Spleen (tissue), 7 donors: ENCODE data around the gene SPI1.

Source experiments
- POLR2A ChIP-seq, 3 donors: fragments of 450-650 bp; IDR thresholded peaks; one replicate each; pipeline ENCODE4 v1.5.1; 2017; ENCODE audit warnings: antibody characterized with exemption in 3 of 3, mild to moderate bottlenecking in 1 of 3
- TF ChIP-seq, protein P1 (sequence below), 11 experiments: fragments of 200-600 bp in 7 of 11; fragments of 450-650 bp in 4 of 11; sonication (generic) in 4 of 11; IDR thresholded peaks in 8 of 11; conservative IDR thresholded peaks in 3 of 11; 1 replicate in 7 of 11; 2 replicates in 4 of 11; pipeline versions ENCODE4 v1.4.0 to v1.8.0; 2016 to 2021; ENCODE audit warnings: antibody characterized with exemption in 11 of 11, inconsistent platforms in 4 of 11, mild to moderate bottlenecking in 1 of 11
- donor health status: DM: no; HTN: no; CAD: no; lungs with moderate emphysema.
- donor health status: DM: no; HTN: no; CAD: no.
- donor health status: DM: no; HTN: no; CAD: no.

DNA sequence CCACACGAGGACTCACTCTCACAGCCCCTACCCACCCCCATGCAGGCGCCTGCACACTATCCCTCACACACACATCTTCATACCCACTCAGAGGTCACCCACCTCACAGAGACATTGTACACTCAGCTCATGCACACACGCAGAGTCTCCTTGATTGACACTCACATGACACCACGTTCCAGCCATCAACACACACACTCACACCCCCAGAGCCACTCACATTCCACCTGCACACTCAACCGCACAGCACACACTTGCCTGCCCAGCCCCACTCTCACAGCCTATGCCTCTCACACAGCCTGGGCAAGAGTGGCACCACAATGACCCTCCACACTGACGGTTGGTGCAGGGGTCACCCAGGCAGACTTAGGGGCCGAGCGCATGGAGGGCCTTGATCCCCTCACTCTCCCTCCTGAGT is 2.2 kb downstream of the SPI1 start:
- TF ChIP-seq, protein P1, sequence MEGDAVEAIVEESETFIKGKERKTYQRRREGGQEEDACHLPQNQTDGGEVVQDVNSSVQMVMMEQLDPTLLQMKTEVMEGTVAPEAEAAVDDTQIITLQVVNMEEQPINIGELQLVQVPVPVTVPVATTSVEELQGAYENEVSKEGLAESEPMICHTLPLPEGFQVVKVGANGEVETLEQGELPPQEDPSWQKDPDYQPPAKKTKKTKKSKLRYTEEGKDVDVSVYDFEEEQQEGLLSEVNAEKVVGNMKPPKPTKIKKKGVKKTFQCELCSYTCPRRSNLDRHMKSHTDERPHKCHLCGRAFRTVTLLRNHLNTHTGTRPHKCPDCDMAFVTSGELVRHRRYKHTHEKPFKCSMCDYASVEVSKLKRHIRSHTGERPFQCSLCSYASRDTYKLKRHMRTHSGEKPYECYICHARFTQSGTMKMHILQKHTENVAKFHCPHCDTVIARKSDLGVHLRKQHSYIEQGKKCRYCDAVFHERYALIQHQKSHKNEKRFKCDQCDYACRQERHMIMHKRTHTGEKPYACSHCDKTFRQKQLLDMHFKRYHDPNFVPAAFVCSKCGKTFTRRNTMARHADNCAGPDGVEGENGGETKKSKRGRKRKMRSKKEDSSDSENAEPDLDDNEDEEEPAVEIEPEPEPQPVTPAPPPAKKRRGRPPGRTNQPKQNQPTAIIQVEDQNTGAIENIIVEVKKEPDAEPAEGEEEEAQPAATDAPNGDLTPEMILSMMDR (IDR thresholded peaks at IDR 0.05 in 8 of 11, conservative IDR thresholded peaks at IDR 0.05 in 3 of 11): no peak
- TF ChIP-seq POLR2A (IDR thresholded peaks at IDR 0.05): no peak
